HepG2 (cell line): ENCODE measurements around the gene GNG4. TPM values are rescaled to one million over a fixed set of nuclear protein-coding genes. Genes with fewer than 3 reads are reported as not detected.

Experiments
- ELF3 ChIP-seq: IDR thresholded peaks from 2 replicates; pipeline ENCODE4 v1.6.1; 2016; ENCODE audit warnings: missing genetic modification reagents, missing compliant biosample characterization
- ETV6 ChIP-seq: sonication (generic); formaldehyde crosslinking; conservative IDR thresholded peaks from 2 replicates; pipeline ENCODE4 v1.4.0; 2020; ENCODE audit warnings: missing genetic modification reagents
- FOXJ3 ChIP-seq: sonication (generic); formaldehyde crosslinking; IDR thresholded peaks from 2 replicates; pipeline ENCODE4 v1.4.0; 2020; ENCODE audit warnings: missing genetic modification reagents, mild to moderate bottlenecking, borderline replicate concordance
- HIVEP1 ChIP-seq: sonication (generic); formaldehyde crosslinking; IDR thresholded peaks from 2 replicates; pipeline ENCODE4 v1.4.0; 2020; ENCODE audit warnings: mild to moderate bottlenecking, missing genetic modification reagents
- HNF4A ChIP-seq: sonication (generic); formaldehyde crosslinking; IDR thresholded peaks from 2 replicates; pipeline ENCODE4 v1.4.0; 2020; ENCODE audit warnings: missing genetic modification reagents
- HNF4G ChIP-seq, 2 experiments: sonication (generic) in 1 of 2; formaldehyde crosslinking in 1 of 2; IDR thresholded peaks; 2 replicates each; pipeline versions ENCODE4 v1.4.0 to v1.6.1; 2011 to 2020; ENCODE audit warnings: borderline replicate concordance in 2 of 2, low read depth in 2 of 2, mild to moderate bottlenecking in 2 of 2, low read length in 1 of 2, missing genetic modification reagents in 1 of 2, moderate library complexity in 1 of 2
- KMT2A ChIP-seq: sonication (generic); formaldehyde crosslinking; IDR thresholded peaks from 2 replicates; pipeline ENCODE4 v1.4.0; 2020; ENCODE audit warnings: missing genetic modification reagents
- NR2F2 ChIP-seq: IDR thresholded peaks from 2 replicates; pipeline ENCODE4 v1.6.1; 2012; ENCODE audit warnings: low read depth, inconsistent platforms, borderline replicate concordance
- PRDM15 ChIP-seq: sonication (generic); formaldehyde crosslinking; IDR thresholded peaks from 2 replicates; pipeline ENCODE4 v1.4.0; 2020; ENCODE audit warnings: missing genetic modification reagents
- RXRB ChIP-seq: IDR thresholded peaks from 2 replicates; pipeline ENCODE4 v1.6.1; 2016; ENCODE audit warnings: borderline replicate concordance, missing genetic modification reagents, missing compliant biosample characterization
- SP5 ChIP-seq: IDR thresholded peaks from 2 replicates; pipeline ENCODE4 v1.6.1; 2016; ENCODE audit warnings: low read depth, borderline replicate concordance
- ZBTB10 ChIP-seq: sonication (generic); formaldehyde crosslinking; IDR thresholded peaks from 2 replicates; pipeline ENCODE4 v1.4.0; 2020; ENCODE audit warnings: missing genetic modification reagents, borderline replicate concordance
- ZNF251 ChIP-seq: sonication (generic); formaldehyde crosslinking; IDR thresholded peaks from 2 replicates; pipeline ENCODE4 v1.9.0; 2021; ENCODE audit warnings: mild to moderate bottlenecking, missing genetic modification reagents
- ZNF282 ChIP-seq: fragments of 450-650 bp; IDR thresholded peaks from 2 replicates; pipeline ENCODE4 v1.6.1; 2018; ENCODE audit not compliant: partially characterized antibody
- ZNF580 ChIP-seq: IDR thresholded peaks from 2 replicates; pipeline ENCODE4 v1.6.1; 2016; ENCODE audit warnings: low read depth, borderline replicate concordance
- polyA plus RNA-seq, 8 experiments: library from polyadenylated mRNA; depleted of rRNA in 3 of 8; stranded (reverse) in 7 of 8; unstranded in 1 of 8; fragments of >200 nt; fragmentation: Illumina TruSeq in 4 of 8; extraction: Trizol in 4 of 8; gene quantifications; 2 replicates each; pipeline versions ENCODE4 v1.2.1 to v1.2.3, GENCODE V29; 2011 to 2016; ENCODE audit warnings: low read depth in 4 of 8, missing spikeins in 1 of 8, mixed read lengths in 1 of 8; ENCODE audit not compliant: insufficient read depth in 1 of 8
- total RNA-seq, 5 experiments: library from RNA; depleted of rRNA; stranded (reverse); fragments of >200 nt; fragmentation: Illumina TruSeq; extraction: Trizol; gene quantifications; 2 replicates each; pipeline ENCODE4 v1.2.3, GENCODE V29; 2016; ENCODE audit warnings: low read depth in 1 of 5
- TF ChIP-seq, protein P1 (sequence below): sonication (generic); formaldehyde crosslinking; IDR thresholded peaks from 2 replicates; pipeline ENCODE4 v1.8.0; 2022; ENCODE audit warnings: missing genetic modification reagents, low read depth, mild to moderate bottlenecking, borderline replicate concordance
- TF ChIP-seq, protein P2 (sequence below): IDR thresholded peaks from 2 replicates; pipeline ENCODE4 v1.6.1; 2016; ENCODE audit warnings: low read depth, control low read depth
- TF ChIP-seq, protein P3 (sequence below): sonication (generic); formaldehyde crosslinking; IDR thresholded peaks from 2 replicates; pipeline ENCODE4 v1.4.0; 2020; ENCODE audit warnings: missing genetic modification reagents, mild to moderate bottlenecking, borderline replicate concordance

Gene GNG4
- total and polyA plus RNA-seq, 2 of the 13 experiments (the other 11 are each of a cell fraction or from before 2014, with no cell fraction given): 27.1 to 69.5 TPM

DNA sequence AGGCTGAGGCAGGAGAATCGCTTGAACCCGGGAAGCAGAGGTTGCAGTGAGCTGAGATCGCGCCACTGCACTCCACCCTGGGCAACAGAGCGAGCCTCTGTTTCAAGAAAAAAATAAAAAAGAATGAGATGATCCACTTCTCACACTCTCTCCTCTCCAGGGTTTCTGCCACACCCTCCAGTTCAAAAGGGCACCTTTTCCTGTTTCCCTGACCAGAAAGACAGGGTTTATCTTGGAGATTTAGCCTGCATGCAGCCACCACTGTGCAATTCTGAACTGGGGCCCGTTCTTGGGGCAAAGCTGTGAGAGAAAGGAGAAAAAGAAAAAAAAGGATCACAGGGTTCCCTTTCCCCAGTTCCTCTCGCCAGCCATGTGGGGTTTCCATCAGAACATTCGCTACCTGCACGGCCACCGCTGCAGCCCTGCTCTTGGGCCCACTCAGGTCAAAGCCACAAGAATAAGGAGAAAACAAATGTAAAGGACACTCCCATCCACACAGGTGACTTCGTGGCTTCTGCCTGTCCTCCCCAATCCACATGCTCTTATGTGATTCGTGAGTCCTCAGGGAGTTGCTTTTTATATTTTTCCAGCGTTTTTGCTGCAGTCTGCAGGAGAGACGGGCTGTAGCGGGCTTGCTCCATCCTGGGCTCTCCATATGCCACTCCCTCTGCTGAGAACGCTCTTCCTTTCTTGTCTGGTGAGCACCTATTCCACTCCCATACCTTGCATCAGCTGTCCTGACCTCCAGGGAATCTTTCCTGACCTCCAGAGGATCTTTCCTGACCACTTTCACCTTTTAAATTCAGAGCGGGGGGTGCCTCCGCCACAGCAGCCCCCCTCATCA is 26.4 kb downstream of the GNG4 start (continued):
- TF ChIP-seq PRDM15 (CRISPR knock-in tag) (peak; percentile 83), SP5 (peak; percentile 71; the same call in 1 of the 2 replicates), ETV6 (CRISPR knock-in tag) (no peak), HNF4A (CRISPR knock-in tag) (peak; percentile 63), ELF3 (0 out of 2 replicates have a peak, but pooled peaks have one; percentile 31), ZNF580 (CRISPR knock-in tag) (no peak), RXRB (CRISPR knock-in tag) (peak; percentile 32; the same call in 1 of the 2 replicates), HIVEP1 (CRISPR knock-in tag) (no peak), KMT2A (CRISPR knock-in tag) (peak; percentile 55; the same call in 1 of the 2 replicates), HNF4G (IDR thresholded peaks at IDR 0.05; ENCODE audit: borderline replicate concordance, low read depth, low read length) (peak; percentile 22; the same call in 1 of the 2 replicates), HNF4G (CRISPR knock-in tag; IDR thresholded peaks at IDR 0.05; ENCODE audit: borderline replicate concordance, low read depth) (no peak), FOXJ3 (CRISPR knock-in tag) (0 out of 2 replicates have a peak, but pooled peaks have one; percentile 31), NR2F2 (peak; percentile 41; the same call in 1 of the 2 replicates), ZNF251 (no peak), ZBTB10 (CRISPR knock-in tag) (no peak), ZNF282 (no peak)
- TF ChIP-seq, protein P1, sequence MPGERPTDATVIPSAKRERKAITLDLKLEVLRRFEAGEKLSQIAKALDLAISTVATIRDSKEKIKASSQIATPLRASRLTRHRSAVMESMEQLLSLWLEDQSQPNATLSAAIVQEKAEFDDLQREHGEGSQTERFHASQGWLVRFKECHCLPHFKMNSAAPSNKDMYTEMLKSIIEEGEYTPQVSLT (CRISPR knock-in tag): no peak
- TF ChIP-seq, protein P2, sequence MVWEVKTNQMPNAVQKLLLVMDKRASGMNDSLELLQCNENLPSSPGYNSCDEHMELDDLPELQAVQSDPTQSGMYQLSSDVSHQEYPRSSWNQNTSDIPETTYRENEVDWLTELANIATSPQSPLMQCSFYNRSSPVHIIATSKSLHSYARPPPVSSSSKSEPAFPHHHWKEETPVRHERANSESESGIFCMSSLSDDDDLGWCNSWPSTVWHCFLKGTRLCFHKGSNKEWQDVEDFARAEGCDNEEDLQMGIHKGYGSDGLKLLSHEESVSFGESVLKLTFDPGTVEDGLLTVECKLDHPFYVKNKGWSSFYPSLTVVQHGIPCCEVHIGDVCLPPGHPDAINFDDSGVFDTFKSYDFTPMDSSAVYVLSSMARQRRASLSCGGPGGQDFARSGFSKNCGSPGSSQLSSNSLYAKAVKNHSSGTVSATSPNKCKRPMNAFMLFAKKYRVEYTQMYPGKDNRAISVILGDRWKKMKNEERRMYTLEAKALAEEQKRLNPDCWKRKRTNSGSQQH (CRISPR knock-in tag): no peak
- TF ChIP-seq, protein P3, sequence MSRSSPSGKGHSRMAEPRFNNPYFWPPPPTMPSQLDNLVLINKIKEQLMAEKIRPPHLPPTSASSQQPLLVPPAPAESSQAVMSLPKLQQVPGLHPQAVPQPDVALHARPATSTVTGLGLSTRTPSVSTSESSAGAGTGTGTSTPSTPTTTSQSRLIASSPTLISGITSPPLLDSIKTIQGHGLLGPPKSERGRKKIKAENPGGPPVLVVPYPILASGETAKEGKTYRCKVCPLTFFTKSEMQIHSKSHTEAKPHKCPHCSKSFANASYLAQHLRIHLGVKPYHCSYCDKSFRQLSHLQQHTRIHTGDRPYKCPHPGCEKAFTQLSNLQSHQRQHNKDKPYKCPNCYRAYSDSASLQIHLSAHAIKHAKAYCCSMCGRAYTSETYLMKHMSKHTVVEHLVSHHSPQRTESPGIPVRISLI: peak; percentile 37; the same call in 1 of the 2 replicates
